ENCODE measurements around the gene SLC7A1.

DNA sequence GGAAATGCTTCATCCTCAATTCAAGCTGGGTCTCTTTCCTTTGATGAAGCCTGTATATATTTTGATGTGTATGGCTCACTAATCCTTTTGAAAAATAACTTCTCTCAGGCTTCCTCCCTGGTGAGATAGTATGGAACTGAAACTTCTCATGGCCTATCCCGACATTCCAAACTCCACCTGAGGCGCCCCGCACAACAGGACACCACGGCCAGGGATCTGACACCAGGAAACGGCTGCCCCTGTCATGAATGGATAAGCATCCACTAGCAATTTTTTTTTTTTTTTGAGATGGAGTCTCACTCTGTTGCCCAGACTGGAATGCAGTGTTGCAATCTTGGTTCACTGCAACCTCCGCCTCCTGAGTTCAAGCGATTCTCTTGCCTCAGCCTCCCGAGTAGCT is 16.4 kb downstream of the SLC7A1 start:
- TF ChIP-seq, protein P1, sequence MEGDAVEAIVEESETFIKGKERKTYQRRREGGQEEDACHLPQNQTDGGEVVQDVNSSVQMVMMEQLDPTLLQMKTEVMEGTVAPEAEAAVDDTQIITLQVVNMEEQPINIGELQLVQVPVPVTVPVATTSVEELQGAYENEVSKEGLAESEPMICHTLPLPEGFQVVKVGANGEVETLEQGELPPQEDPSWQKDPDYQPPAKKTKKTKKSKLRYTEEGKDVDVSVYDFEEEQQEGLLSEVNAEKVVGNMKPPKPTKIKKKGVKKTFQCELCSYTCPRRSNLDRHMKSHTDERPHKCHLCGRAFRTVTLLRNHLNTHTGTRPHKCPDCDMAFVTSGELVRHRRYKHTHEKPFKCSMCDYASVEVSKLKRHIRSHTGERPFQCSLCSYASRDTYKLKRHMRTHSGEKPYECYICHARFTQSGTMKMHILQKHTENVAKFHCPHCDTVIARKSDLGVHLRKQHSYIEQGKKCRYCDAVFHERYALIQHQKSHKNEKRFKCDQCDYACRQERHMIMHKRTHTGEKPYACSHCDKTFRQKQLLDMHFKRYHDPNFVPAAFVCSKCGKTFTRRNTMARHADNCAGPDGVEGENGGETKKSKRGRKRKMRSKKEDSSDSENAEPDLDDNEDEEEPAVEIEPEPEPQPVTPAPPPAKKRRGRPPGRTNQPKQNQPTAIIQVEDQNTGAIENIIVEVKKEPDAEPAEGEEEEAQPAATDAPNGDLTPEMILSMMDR (conservative IDR thresholded peaks at IDR 0.05; ENCODE audit: low read length): no peak
- TF ChIP-seq EZH2phosphoT487 (IDR thresholded peaks at IDR 0.05; ENCODE audit: borderline replicate concordance, low read depth, low read length): no peak
